ENCODE measurements around the gene MAP3K14. TPM values are rescaled to one million over a fixed set of nuclear protein-coding genes. Genes with fewer than 3 reads are reported as not detected.
A peak's percentile ranks its signal among the peaks of the same experiment; 100 is the strongest.

The MAP3K14 gene
- total RNA-seq, 2 donors from 2014 or later = 6.5 to 9.9 TPM

DNA sequence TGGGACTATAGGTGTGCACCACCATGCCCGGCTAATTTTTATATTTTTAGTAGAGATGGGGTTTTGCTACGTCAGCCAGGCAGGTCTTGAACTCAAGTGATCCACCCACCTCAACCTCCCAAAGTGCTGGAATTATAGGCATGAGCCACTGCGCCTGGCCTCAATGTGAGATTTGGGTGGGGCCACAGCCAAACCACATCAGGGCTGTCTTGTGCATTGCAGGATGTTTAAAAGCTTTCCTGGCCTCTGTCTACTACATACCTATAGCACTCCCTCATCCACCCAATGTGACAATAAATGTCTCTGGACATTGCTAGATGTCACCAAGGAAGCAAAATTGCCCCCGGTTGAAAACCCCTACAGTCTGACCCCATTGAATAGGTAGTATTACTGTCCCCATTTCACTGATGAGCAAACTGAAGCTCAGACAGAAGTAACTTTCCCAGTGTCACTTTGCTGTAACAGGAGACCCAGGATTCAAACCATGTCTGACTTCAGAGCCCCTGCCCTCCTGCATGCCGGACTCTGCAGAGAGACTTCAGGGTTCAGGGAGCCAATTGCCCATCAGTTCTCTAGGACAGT is 3.6 kb upstream of the MAP3K14 start:
- ATAC-seq (no peak), DNase-seq (no peak)
- Histone ChIP-seq H3K4me3 (no peak overlapping the region), H3K27ac (peak overlapping the region in 2 of 4 donors; percentile 8 to 13), H3K27me3 (no peaks in the 10 kb centered on the region), H3K9me3 (no peaks in the 10 kb centered on the region), H3K4me1 (peaks cover 10% of the 10 kb centered on the region), H3K36me3 (replicated peaks in 1 of 2; ENCODE audit: insufficient read depth in 1 of 2, low read depth in 2 of 2) (no peaks in the 10 kb centered on the region)
- no peak for TF ChIP-seq POLR2A (IDR thresholded peaks at IDR 0.05)
- TF ChIP-seq, protein P1, sequence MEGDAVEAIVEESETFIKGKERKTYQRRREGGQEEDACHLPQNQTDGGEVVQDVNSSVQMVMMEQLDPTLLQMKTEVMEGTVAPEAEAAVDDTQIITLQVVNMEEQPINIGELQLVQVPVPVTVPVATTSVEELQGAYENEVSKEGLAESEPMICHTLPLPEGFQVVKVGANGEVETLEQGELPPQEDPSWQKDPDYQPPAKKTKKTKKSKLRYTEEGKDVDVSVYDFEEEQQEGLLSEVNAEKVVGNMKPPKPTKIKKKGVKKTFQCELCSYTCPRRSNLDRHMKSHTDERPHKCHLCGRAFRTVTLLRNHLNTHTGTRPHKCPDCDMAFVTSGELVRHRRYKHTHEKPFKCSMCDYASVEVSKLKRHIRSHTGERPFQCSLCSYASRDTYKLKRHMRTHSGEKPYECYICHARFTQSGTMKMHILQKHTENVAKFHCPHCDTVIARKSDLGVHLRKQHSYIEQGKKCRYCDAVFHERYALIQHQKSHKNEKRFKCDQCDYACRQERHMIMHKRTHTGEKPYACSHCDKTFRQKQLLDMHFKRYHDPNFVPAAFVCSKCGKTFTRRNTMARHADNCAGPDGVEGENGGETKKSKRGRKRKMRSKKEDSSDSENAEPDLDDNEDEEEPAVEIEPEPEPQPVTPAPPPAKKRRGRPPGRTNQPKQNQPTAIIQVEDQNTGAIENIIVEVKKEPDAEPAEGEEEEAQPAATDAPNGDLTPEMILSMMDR (IDR thresholded peaks at IDR 0.05) = no peak
- intact Hi-C loops (cut with DNase I) = loop anchor here (10.0 kb wide), 1 partner anchor 54 kb away; no protein-coding TSS in a partner anchor
- 88 to 90% methylated on average over 4 to 5 of the region's 5 CpGs for WGBS, 2 donors

DNA sequence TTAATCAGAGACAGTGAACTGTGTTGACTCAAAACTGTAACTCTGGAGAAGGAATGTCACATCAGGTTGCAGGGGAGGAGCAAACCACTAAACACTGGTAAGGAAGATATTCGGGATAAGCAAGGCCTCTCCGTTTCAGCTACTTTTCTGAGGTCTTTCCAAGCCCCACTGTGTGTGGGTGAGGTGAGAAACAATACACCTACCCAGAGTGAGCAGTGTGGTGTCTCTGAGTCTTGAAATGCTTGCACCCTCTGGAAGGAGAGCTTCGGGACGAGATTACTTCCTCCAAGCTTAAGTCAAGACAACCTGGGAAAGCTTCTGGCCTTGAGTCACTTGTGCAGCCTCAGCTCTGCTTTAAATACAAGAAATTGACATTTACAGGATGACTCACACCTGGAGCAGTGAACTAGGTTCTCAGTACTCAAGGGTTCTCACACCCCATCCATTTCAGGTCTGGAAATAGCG is 2.5 kb upstream of the MAP3K14 start:
- WGBS, 2 donors = 74 to 88% methylated on average over 5 of the region's 5 CpGs
- intact Hi-C loops (cut with DNase I) = no loop called here
- ATAC-seq (no peak), DNase-seq (peak in 1 of 4 donors; percentile 43)
- Histone ChIP-seq H3K27ac (peak overlapping the region in 2 of 4 donors; percentile 7 to 52), H3K27me3 (no peaks in the 10 kb centered on the region), H3K4me3 (no peak overlapping the region), H3K9me3 (no peaks in the 10 kb centered on the region), H3K36me3 (replicated peaks in 1 of 2; ENCODE audit: insufficient read depth in 1 of 2, low read depth in 2 of 2) (no peaks in the 10 kb centered on the region), H3K4me1 (peaks cover 21% of the 10 kb centered on the region)
- TF ChIP-seq POLR2A (IDR thresholded peaks at IDR 0.05) = no peak
- TF ChIP-seq, protein P1 (IDR thresholded peaks at IDR 0.05) = no peak

DNA sequence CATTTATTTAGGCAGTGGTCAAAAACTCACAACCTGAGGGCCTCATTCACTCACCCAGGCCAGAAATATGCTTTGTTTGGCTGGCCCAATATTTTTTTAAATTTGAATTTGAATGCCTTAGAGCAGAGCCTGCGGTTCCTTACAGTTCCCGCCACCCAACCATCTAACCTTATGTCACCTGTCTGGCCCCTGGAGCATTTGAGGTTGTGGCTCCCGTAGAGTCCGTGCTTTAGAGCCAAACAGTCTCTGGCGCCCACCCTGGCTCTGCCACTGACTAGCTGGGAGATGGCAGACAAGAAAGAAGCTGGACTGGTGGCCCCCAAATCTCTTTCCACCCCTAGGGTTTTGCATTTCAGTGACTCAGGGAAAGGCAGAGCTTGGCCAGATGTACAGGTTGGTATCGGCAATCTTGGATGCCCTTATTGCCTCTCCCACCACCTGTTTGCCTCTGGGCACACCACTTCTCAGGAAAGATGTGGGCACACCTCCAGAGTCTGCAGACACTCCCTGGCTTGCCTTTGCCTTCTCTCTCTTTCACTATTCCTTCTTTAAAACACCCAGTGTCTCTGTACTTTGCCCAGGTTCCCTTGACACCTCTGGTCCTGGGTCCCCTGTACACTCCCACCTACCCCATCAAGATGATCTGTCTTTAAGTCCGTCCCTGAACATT is 1.9 kb upstream of the MAP3K14 start:
- Histone ChIP-seq H3K4me3 (no peak overlapping the region), H3K9me3 (no peaks in the 10 kb centered on the region), H3K27me3 (no peaks in the 10 kb centered on the region), H3K27ac (peak overlapping the region in 1 of 4 donors; percentile 52), H3K36me3 (replicated peaks in 1 of 2; ENCODE audit: insufficient read depth in 1 of 2, low read depth in 2 of 2) (no peaks in the 10 kb centered on the region), H3K4me1 (peaks cover 26% of the 10 kb centered on the region)
- intact Hi-C loops (cut with DNase I) = no loop called here
- DNase-seq (peak in 1 of 4 donors; percentile 33), ATAC-seq (no peak)
- 74 to 82% methylated on average over 7 of the region's 7 CpGs for WGBS, 2 donors
- TF ChIP-seq, protein P1 (IDR thresholded peaks at IDR 0.05) = no peak
- no peak for TF ChIP-seq POLR2A (IDR thresholded peaks at IDR 0.05)

DNA sequence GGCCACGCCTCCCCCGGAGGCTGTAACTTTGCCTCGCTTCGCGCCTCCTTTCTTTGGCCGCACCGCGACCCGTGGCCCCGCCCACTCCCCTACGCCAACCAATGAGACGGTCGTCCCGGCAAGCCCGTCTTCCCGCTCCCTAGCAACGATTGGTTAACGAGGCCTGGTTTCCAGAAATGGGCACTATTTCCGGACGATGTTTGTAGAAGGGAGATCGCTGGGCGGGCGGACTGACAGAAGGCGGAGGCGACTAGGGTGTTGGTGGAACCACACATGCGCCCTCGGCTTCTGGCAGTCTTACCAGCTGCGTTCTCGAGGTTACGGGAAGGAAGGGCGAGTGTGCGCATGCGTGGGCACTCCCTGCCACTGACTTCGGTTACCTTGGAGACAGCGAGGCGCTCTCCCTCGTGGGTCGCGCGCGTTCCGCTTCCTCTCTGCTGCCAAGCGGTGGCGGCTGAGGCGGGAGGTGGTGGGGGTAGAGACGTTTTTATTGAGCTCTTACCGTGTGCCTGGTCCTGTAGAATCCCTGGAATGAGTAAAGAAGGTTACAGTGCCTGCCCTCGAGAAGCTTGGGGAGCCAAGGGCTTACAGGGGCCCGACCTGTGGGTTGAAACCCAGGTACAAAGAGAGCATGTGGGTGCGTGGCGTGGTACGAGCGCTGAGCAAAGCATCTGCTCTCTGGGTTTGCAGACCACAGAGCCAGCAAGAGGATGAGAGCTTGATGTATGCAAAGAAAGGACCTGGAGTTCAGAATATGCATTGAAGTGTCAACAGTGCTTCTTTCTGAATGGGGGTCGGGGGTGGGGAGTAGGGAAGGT is 500 bp upstream of the MAP3K14 start:
- Histone ChIP-seq H3K9me3 (no peaks in the 10 kb centered on the region), H3K4me3 (no peak overlapping the region), H3K27me3 (no peaks in the 10 kb centered on the region), H3K27ac (peak overlapping the region; percentile 95 to 99 (median 97)), H3K36me3 (replicated peaks in 1 of 2; ENCODE audit: insufficient read depth in 1 of 2, low read depth in 2 of 2) (no peaks in the 10 kb centered on the region), H3K4me1 (peaks cover 40% of the 10 kb centered on the region)
- TF ChIP-seq, protein P1 (IDR thresholded peaks at IDR 0.05) = peak in 3 of 7 experiments; percentile 20 to 36 (median 20)
- peak; percentile 32 to 61 (median 60) for TF ChIP-seq POLR2A (IDR thresholded peaks at IDR 0.05)
- DNase-seq (peak; percentile 100), ATAC-seq (peak; percentile 88)
- intact Hi-C loops (cut with DNase I) = no loop called here
- 0 to 1% methylated on average over 6 to 53 of the region's 54 CpGs for WGBS, 2 donors
